Heart left ventricle (tissue), 13 donors: Measurements from ENCODE around the gene CCNL1.

Experiments
- CTCF ChIP-seq, 12 donors: fragments of 200-600 bp; sonication (generic) in 4 of 12; IDR thresholded peaks; one replicate each; pipeline versions ENCODE4 v1.5.0 to v1.8.0; 2018 to 2022; ENCODE audit warnings: antibody characterized with exemption in 12 of 12, mild to moderate bottlenecking in 5 of 12
- POLR2A ChIP-seq, 2 donors: fragments of 450-650 bp; IDR thresholded peaks; one replicate each; pipeline ENCODE4 v1.6.1; 2017; ENCODE audit warnings: antibody characterized with exemption in 2 of 2, mild to moderate bottlenecking in 2 of 2, moderate library complexity in 2 of 2
- donor health status: ischemic (EF 13 %, LVEDD 7.1; RV severe dilation, severe dysfunction).
- donor health status: DM: no; HTN: yes; CAD: no.
- donor health status: DM: no; HTN: no; CAD: no.
- donor health status: ischemic (EF 25% LVEDD 6.9; RV normal size, moderate dysfunction).
- donor health status: ischemic (EF 25% LVEDD 5.7; RV mildly dilated, moderate dysfunction).
- donor health status: ischemic (EF 35%, LVEDD 5.7; RV mildly dilated, moderate dysfunction).
- donor health status: nonischemic (EF 11% LVEDD 7.7; RV severe dilation, severe dysfunction).
- donor health status: DM: yes; HTN: yes; CAD: no.
- donor health status: PGD.
- donor health status: ischemic (EF 29% LVEDD 5.4; RV normal size, mild dysfunction).
- donor health status: nonischemic (EF 23%, LVEDD 6.1; RV moderate dilation, normal function).

- TF ChIP-seq CTCF (IDR thresholded peaks at IDR 0.05) (no peak), POLR2A (IDR thresholded peaks at IDR 0.05) (no peak)
These were observed 31.8 kb downstream of the CCNL1 start for GRCh38 chr3:157127831-157128767.
